HS-27A (cell line): ENCODE results near the gene GSS.
"Not testable (repeated sequence)": the region's sequence is repeated elsewhere in the genome, so short reads cannot be mapped to it uniquely, and the experiment has no call there.

Source experiments
- DNase-seq: peaks from one replicate; pipeline ENCODE4 v3.0.0-alpha.2; 2012; ENCODE audit warnings: low read depth, missing footprints

Gene GSS

GRCh38 chr20:34907616-34908469 is 47.8 kb downstream of the GSS start:
- DNase-seq, result peak; percentile 90

- no peak for DNase-seq
Measured at GRCh38 chr20:34904202-34904621, 51.4 kb downstream of the GSS start.

GRCh38 chr20:34898731-34899130 is 56.9 kb downstream of the GSS start:
- DNase-seq, result not testable (repeated sequence)

GRCh38 chr20:34898129-34898528 is 57.5 kb downstream of the GSS start:
- DNase-seq, result not testable (repeated sequence)

DNA sequence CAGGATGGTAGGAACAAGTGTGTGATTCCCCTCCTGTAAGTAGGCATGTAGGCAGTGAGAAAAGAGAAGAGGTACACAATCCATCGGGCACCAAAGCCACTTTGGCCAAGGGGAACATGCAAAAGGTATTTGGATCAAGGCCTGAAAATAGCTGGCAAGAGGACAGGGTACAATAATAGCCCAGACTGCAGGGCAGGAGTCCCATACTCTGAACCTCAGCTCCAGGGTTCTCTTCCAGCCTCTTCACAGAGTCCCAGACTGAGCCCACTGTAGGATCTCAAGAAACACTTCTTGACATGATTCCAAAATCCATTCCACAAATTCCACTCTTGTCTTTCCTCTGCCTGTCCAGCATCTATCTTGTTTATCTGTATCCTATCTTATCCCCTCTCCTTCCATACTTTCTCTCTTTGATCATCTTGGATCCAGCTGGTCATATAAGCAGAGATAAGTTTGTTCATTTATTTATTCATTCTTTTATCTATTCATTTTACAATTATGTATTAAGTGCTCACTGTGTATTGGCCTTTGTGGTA is 59.5 kb downstream of the GSS start:
- no peak for DNase-seq

DNA sequence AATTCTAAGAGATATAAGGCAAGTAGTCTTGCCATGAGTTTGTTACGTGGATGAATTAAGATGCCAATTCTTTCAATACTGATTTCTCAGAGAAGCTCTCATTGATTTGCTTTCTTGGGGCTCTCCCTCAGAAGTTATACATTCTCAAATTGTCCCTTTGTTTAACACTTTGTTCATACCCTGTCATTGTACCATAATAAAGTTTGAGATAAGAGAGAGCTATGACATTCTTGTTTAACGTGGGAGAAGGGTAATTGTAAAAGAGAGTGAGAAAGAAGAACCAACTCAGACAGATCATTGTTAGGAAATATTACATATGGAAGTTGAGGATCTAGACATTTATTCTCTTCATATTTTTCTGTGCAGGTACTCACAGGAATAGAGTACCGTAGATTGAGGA is 60.1 kb downstream of the GSS start:
- no peak for DNase-seq

GRCh38 chr20:34894723-34895122 is 60.9 kb downstream of the GSS start:
- DNase-seq, result no peak

- no peak for DNase-seq
Measured at GRCh38 chr20:34892671-34893070, 62.9 kb downstream of the GSS start.

DNA sequence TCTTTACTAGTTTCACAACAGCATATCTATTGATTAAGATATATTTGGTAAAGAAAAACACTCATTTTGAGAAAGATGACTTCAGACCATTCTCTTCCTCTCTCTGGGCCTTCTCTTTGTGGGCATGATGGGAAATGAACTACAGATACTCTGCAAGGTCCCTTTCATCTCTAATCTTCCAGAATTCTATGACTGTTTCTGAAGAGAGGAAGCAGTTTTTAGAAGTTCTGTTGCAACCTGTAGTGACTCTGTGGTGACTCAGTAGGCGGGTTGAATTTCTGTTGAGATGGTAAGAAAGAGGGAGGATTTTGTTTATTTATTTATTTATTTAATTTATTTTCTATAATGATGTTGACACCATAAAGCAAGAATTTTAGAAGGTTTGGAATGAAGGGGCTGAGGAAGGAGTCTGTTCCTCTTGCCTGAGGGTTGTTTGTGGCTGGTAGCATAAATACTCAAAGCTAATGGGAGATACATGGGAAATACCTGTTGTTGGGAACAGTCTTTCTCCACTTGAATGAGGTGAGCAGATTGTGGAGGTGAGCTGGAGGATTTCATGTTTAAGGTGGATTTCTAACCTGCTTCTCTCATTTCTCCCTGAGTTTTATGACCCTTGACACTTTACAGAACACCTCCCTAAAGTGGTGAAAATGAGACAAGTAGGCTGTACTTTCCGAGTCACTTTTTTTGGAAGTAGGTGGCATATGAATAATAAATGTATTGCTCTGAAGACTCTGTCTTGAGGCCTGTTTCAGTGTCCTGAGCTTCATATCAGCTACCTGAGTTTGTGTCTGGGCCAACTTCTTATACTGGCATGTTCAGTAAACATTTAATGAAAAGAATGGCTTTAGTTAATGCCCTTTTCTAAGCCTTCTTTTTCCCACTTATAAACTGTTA is 64.2 kb downstream of the GSS start:
- DNase-seq, result no peak

- no peak for DNase-seq
Measured at GRCh38 chr20:34888468-34888867, 67.1 kb downstream of the GSS start.

GRCh38 chr20:34887023-34887422 is 68.6 kb downstream of the GSS start:
- DNase-seq, result no peak

- no peak for DNase-seq
Measured at GRCh38 chr20:34886122-34886521, 69.5 kb downstream of the GSS start.

GRCh38 chr20:34884260-34884659 is 71.3 kb downstream of the GSS start:
- DNase-seq, result no peak

- no peak for DNase-seq
Measured at GRCh38 chr20:34883809-34884208, 71.8 kb downstream of the GSS start.

GRCh38 chr20:34883087-34883688 is 72.4 kb downstream of the GSS start:
- no peak for DNase-seq

DNA sequence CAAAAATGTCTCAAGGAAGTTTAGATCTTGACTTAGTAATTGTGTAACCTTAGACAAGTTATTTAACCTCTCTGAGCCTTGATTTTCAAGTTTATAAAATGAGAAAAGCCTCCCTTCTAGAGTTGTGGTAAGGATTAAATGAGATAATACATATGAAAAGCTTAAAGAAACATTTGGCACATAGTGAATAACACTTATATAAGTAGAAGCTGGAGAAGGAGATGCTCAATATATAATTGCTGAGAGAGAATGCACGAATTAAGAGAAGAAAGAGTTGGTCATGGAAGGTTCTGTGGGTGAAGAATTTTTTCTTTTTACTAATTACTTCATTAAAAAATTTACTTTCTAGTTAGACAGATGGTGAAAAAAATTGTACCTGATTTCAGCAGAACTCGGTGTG is 73.9 kb downstream of the GSS start:
- DNase-seq, result no peak

DNA sequence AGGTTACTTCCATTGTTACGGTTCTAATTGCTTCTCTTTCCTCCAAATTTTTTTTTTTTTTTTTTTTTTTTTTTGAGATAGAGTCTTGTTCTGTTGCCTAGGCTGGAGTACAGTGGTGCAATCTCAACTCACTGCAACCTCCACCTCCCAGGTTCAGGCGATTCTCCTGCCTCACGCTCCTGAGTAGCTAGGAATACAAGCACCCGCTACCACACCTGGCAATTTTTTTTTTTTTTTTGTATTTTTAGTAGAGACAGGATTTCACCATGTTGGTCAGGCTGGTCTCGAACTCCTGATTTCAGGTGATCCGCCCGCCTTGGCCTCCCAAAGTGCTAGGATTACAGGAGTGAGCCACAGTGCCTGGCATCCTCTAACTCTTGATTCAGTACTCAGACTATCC is 74.6 kb downstream of the GSS start:
- not testable (repeated sequence) for DNase-seq

- DNase-seq, result no peak
Measured at GRCh38 chr20:34880215-34880850, 75.3 kb downstream of the GSS start.
